HPDE6-E6E7 (cell line): ENCODE results near the gene ACAP1.

Experiments used
- DNase-seq: peaks from one replicate; pipeline ENCODE4 v3.0.0; 2011; ENCODE audit warnings: missing footprints; ENCODE audit errors: extremely low spot score

Gene ACAP1, protein sequence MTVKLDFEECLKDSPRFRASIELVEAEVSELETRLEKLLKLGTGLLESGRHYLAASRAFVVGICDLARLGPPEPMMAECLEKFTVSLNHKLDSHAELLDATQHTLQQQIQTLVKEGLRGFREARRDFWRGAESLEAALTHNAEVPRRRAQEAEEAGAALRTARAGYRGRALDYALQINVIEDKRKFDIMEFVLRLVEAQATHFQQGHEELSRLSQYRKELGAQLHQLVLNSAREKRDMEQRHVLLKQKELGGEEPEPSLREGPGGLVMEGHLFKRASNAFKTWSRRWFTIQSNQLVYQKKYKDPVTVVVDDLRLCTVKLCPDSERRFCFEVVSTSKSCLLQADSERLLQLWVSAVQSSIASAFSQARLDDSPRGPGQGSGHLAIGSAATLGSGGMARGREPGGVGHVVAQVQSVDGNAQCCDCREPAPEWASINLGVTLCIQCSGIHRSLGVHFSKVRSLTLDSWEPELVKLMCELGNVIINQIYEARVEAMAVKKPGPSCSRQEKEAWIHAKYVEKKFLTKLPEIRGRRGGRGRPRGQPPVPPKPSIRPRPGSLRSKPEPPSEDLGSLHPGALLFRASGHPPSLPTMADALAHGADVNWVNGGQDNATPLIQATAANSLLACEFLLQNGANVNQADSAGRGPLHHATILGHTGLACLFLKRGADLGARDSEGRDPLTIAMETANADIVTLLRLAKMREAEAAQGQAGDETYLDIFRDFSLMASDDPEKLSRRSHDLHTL

DNA sequence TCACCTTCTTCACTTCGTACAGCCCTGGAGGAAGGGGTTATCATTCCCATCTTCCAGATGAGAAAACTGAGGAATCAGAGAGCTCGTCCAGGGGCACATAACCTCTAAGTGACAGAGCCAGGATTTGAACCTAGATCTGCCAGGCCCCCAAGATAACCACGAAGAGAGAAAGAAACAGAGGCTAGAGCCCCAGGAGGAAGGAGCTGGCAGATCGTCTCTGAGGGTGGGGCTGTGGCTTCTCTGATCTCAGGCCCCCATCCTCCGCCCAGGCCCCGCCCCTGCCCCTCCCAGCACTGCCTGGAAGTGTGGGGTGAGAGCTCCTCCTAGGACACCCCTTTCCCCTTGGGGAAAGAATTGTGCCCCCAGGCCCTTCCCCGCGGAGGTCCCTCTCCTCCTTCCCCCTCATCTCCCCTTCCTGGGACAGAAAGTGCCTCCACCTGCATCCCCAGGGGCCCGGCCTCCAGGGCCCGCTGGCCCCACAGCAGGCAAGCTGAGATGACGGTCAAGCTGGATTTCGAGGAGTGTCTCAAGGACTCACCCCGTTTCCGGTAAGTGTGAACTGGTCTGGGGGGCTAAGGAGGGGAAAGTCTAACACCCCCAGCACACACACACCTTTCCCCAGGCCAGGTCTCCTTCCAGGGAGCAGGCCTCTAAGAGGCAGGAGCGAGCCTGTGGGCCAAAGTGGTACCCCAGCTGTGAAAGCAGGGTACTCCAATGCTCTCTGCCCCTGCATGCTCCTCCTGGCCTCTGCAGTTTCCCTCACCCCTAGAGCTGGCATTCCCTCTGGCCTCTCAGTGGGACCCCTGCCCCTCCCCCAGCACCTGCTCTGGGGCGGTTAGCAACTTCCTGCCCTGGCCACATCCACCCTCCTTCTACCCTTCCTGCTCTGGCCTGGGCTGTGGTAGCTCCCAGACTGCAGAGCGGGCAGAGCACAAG is at the start of gene ACAP1:
Gene ACAP1 (plus strand): TSS at position 290 of the 936 bp plus-strand sequence. CDS start 206 bp downstream, at position 496.
- no peak for DNase-seq

DNA sequence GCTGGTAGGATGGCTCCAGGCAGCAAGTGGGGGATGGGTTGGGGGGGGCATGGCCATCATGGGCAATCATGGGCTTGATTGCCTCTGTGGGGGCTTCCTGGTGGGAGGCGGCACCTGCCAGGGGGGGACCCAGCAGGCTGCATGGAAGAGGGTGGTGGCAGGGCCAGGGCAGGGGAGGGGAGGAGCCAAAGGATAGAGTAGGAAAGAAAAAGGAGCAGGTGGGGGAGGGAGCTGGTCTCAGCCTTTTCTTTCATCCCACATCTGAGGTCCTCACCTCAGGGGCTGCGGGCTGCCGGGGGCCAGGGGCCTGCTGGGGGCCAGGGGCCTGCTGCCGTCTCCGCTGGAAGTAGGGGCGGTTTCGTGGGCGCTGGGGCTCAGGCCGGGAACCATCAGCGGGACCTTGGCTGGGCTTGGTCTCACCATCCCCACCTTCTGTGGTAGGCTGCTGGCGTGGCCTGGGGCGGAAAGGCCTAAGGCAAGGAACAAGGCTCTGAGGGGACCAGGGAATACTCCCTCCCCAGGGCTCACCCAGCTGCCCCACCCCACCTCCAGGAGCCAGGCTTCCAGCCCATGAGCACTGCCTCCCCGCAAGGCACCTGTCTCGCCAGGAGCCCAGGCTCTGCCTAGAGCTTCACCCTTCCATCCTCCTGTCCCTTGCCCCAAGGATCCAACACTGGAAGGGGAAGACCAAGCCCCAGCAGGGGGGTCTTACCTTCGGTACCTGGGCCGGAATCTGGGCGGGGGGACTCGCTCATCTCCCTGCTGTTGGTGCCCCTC is 46.9 kb upstream of the ACAP1 start:
- DNase-seq: no peak

DNA sequence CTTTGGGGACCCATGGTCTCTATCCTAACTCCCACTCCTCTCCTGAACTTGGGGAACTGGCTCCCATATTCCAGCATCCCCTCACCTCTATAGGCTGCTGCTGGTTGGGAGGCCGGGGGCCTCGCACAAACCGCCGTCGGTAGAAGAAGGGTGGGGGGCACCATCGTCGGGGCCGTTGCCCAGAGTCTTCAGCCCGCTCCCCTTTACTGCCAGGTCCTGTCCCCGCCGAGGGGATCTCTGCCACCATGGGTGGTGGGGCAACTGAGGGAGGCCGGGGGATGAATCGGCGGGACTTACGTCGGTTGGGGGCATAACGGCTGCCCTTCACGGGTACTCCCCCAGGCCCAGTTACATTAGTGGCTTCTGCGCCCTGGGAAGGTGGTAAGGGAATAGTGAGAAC is 46.2 kb upstream of the ACAP1 start:
- no peak for DNase-seq

DNA sequence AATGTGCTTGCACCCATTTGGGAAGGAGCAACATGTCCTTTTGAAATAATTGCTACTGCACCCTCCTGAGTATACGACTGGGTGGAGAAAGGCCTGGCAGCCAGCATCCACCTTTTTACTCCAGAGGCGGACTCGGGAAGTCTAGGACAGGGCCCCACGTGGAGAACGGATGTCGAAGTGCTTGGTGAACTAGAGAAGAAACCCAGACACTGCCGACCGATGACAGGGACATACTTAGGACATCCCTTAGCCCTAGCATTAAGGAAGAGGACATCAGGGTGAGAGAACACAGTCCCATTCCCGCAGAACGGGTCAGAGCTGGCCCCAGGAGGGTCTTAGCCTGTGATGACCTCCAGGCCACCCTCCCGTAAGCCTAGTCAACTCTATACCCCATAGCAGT is 45.6 kb upstream of the ACAP1 start:
- DNase-seq: no peak

DNA sequence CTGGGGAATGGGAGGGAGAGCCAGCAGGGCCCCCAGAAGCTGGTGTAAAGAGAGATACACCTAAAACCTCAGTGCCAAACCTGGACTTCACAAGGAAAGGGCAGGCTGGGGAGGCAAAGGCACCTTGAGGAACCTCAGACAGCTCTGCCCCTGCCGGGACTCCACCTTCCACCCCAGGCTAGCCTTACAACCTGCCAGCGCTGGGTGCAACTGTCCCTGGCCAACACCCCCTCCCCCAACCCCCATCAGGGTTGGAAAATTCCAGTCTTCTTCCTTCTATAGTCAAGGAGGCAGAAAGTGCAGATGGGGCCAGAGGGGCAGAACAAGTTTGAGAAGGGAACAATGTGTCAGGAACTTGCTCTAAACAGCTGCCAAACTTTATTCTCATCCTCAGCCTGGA is 44.1 kb upstream of the ACAP1 start:
- no peak for DNase-seq

DNA sequence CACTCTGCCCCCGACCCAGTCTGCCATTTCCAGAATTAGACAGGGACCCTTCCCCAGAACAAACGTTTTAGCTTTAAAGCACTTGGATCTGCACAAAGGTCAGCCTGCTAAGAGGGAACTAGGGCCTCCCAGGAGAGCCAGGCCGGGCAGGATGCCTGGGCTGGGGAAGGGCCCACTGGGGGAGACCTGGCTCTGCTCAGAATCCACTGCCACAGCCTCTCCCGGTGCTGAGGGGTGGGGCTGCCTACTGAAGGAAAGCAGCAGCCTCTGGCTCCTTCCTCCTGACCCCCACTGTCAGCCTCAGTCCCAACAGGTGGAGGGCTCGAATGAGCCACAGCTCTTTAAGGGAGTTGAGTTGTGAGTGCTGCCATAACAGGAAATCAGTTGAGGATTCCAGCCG is 43.6 kb upstream of the ACAP1 start:
- DNase-seq: no peak

DNA sequence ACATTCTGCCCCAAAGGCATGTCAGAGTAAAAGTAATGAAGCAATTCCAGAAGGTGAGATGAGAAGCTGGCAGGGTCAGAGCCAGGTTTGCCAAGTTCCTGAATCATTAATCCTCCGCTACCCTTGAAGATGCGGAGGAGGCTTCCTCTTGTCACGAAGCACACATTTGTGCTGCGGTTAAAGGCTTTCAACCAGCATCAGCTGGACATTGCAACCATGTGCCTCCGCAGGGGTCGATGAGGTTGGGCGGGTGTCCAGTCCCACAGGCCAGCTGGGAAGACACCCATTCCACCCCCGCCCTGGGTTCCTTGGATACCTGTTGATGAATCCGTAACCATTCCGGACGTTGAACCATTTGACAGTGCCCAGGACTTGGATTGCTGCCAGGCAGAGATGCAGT is 43.2 kb upstream of the ACAP1 start:
- DNase-seq: peak; percentile 49

DNA sequence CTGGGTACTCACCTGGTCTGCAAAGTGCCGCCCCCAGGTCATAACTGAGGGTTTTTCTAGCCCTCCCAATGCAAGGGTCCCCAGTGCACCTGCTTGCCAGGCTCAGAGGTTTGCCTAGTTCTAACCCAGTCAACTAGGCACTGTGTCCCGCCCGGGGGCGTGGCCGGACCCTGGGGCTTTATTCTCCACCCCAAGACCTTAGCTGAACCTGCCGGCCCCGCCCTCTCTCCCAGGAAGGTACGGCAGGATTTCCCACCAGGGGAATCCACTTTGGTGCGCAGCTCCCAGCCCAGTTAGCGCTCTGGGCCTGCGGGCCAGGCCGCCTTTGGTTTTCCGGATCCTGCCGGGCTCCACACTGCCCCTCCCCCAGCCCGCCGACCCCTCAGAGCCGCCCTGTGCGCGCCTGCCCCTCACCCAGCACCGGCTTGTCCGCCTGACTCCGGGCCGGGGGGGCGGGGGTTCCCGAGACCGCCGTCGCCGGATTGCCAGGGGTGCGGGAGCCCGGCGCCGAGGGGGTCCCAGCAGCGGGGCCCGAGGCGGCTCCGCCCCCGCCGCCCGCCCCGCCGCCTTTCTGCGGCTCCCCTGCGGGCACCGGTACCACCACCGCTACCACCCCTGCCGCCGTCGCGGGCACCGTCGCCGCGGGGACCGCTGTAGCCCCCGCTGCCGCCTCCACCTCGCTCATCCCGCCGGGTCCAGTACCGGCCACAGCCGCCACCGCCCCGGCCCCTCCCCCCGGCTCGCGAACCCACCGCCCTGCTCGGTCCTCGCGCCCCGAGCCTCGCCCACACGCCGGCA is 42.3 kb upstream of the ACAP1 start:
- DNase-seq: peak; percentile 56

DNA sequence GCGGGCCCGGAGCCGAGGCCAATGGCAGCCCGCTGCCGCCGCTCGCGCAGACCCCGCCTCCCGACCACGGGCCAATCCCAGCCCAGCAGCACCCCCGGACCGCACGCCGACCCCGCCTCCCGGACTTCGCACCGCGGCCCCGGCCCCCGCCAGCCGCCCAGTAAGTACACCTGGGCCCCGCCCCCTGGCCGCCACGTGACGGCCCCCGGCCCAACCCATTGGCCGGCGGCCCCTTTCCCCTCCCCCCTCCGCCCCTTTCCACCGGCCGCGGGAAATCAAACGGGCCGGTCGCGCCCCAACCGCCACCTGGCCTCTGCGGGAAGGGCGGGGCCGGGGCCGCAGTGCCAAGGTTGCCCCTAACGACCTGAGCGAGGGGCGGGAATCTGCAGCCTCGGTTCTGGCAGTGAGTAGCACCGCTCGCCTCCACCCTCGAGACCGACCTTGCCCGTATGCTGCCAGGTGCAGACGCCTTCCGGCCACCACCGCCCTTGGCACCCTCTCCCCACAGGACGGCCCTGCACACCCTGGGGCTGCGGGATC is 41.6 kb upstream of the ACAP1 start, which contains the start of gene YBX2:
Gene YBX2 (minus strand): TSS at position 26 of the 540 bp plus-strand sequence. CDS start 139 bp downstream, outside the sequence.
- peak; percentile 98 for DNase-seq

DNA sequence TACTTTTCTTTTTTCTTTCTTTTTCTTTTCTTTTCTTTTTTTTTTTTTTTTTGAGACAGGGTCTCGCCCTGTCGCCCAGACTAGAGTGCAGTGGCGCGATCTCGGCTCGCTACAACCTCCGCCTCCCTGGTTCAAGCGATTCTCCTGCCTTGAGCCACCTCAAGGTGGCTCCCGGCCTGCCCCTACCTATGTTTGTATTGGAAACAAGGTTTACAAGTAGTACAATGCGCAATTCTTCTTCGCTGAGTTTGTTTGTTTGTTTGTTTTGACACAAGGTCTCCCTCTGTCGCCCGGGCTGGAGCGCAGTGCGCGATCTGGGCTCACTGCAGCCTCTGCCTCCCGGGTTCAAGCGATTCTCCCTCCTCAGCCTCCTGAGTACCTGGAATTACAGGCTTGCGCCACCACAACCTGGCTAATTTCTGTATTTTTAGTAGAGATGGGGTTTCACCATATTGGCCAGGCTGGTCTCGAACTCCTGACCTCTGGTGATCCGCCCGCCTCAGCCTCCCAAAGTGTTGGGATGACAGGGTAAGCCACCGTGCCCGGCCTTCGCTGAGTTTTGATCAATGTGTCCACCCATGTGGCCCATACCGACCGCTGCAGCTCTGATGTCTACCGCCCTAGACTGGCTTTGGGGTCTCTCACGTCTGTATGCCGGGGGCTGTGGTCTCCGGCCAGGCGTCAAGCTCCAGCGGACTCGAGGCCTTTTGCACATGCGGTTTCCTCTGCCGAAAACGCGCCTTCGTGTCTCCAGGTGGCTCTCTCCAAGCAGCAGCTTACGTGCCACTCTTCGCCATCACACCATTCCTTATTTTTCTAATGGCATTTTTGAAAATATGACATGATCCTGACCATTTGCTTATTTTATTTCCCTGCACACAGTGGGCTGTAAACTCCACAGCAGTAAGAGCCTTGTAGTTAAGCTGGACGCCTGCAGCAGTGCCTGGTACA is 40.8 kb upstream of the ACAP1 start:
- no peak for DNase-seq

DNA sequence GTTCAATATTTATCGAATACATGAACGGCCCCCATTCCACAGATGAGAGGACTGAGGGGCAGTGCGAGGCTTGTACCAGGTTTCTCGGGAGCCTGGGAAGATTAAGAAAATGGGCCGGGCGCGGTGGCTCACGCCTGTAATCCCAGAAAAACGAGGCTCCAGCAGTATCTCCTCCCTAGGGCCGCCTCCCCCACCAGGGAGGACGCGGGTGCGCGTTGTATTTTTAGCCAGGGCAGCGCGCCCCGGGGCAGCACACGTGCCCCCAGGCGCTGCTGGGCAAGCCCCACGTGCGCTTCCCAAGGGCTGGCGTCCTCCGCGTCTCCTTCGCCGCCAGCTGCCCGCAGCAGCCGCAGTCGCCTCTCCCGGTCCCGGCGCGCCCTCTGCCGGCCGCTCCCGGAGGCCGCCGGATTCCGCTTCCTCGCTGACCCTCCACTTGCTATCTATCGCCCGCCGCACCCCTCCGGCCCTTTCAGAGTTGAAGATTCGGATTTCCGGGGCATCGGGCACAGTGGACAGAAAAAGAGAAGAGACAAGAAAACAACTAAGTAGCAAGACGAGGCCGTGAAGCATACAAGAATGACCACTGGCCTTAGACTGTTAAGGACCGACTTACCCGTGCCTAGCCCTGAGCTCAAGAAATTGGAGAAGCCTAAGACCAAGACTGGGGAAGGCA is 40.0 kb upstream of the ACAP1 start:
- DNase-seq: peak; percentile 62

DNA sequence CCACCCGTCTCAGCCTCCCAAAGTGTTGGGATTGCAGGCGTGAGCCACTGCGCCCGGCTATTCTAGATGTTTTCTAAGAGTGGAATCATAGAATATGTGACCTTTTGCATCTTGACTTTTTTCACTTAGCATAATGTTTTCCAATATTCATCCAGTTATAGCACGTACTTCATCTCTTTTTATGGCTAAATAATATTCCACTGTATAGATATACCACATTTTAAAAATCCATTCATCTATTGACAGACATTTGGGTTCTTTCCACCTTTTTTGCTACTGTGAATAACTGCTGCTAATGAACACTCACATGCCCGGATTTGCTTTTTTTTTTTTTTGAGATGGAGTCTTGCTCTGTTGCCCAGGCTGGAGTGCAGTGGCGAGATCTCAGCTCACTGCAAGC is 32.1 kb upstream of the ACAP1 start:
- DNase-seq: no peak

DNA sequence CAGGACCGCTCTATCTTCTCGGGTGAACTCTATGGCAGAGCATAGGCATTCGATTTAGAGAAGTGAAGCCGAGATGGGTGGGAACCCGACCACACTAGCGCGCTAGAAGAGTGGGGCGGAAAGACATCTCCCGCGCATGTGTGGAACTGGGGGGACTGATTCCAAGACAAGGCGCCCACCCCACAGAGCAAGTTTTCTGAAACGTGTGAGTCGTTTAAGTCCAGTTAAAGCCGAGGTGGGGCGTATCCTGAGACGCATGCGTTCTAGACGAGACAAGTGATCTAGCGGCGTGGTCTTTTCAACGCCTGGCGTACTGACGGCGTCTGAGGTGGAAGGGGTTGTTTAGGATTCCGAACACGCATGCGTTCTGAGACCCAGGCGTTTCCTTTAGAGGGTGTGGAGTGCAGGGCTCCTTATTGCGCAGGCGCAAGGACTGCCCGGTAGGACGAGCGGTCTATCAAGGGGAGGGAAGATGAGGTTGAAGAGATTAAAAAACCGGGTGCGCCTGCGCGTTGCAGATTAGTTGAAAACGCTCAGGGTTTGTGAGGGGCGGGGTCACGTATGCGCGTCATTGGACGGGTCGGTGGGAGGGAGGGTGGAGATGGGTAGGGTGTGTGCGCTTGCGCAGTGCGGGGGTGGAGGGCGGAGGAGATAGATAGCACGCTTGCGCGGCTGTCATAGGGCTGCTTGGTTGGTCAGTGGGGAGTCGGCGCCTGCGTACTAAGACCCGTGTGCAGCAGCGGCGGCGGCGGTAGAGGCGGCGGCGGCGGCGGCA is 29.2 kb upstream of the ACAP1 start, which contains the start of gene EIF5A:
Gene EIF5A (plus strand): TSS at position 718 of the 775 bp plus-strand sequence. CDS start 2,008 bp downstream, outside the sequence.
- peak; percentile 99 for DNase-seq

DNA sequence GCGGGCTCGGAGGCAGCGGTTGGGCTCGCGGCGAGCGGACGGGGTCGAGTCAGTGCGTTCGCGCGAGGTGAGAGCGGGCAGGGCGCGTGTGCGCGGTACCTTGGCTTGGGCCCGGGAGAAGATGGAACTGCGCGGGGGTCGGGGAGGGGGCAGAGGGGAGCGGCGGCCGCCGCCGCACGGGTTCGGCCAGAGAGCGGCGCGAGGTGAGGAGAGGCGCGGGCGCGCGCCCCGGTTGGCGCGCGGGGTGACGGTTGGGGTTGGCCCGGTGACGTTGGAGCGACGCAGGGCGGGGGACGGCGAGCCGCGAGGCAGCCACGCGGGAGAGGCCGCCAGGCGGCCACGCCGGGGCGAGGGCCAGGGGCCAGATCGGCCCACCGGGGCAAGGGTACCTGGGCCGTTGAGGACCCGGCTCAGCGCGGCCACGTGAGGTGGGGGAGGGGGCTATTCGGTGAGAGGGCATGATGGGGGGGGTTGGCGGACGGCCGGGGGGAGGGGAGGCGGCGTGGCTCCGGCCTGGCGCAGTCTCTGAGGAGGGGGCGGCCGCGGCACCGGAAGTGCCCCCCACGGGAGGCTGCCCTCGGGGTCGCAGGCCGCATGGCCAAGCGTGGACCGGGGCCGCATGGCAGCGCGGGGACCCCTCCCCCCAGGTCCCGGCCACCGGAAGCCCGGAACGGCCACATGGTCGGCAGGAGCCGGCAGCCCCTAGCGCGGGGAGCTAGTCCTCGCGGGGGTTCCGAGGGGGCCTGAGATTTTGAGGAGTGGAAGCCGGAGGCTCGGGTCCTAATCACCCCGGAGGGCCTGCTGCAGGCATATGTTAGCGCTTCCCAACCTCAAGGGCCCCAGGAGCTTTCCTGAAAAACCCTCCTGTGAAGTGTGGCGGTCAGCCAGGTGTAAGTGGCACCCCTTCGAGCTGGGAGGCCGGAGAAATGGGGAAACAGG is 28.4 kb upstream of the ACAP1 start:
- DNase-seq: no peak

DNA sequence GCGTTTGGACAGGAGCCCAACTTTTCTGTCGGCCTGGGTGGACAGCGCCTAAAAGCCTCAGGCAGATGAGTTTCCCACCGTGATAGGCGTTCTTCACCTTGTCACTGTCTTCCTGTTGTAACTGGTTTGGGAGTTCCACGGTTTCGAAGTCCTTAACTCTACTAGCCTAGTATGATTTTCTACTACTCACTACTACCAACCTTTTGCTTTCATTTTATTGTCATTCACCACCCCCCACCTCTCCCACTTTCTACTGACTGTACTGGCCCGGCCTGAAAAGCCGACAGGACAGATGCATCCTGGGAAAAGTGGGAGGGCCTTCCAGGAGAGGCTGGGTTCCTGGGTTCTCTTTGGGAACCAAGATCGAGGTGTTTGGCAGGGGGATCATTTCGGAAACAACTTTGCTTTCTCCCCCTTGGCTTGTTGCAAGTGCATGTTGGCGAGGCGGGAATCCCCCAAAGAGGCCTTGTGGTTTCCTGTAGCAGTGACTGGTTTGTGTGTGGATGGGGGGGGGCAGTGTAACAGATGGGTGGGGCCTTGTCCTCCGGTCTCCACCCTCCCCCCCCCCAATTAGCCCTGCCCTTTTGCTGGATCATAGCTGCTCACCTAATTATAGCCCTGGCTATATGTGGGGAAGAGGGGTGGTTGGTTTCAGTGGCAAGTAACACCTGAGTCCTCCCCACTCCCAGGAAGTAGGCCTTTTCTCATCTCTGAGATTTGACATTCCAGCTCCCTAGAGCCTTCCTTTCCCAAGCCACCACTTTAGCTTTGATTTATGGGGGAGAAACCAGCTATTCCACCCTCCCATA is 27.5 kb upstream of the ACAP1 start:
- peak; percentile 84 for DNase-seq
